ENCODE data around the gene PIGW.

- TF ChIP-seq CTCF (IDR thresholded peaks at IDR 0.05) (peak in 1 of 3 experiments; percentile 24), POLR2A (IDR thresholded peaks at IDR 0.05; ENCODE audit: low read depth) (no peak), EP300 (IDR thresholded peaks at IDR 0.05) (no peak)
Measured at GRCh38 chr17:36486204-36487194, 48.3 kb upstream of the PIGW start, which contains the start of gene ZNHIT3.

All from esophagus muscularis mucosa (tissue), 4 donors.